Stimulated activated naive CD4-positive, alpha-beta T cell treated with Interleukin-2 at 50 U/mL for 16 hours (primary cell): ENCODE data around the gene MAP3K4.

ENCODE experiments used
- DNase-seq: peaks from one replicate; lab custom pipeline; 2025; lab: John Stamatoyannopoulos, UW

MAP3K4 gene

DNA sequence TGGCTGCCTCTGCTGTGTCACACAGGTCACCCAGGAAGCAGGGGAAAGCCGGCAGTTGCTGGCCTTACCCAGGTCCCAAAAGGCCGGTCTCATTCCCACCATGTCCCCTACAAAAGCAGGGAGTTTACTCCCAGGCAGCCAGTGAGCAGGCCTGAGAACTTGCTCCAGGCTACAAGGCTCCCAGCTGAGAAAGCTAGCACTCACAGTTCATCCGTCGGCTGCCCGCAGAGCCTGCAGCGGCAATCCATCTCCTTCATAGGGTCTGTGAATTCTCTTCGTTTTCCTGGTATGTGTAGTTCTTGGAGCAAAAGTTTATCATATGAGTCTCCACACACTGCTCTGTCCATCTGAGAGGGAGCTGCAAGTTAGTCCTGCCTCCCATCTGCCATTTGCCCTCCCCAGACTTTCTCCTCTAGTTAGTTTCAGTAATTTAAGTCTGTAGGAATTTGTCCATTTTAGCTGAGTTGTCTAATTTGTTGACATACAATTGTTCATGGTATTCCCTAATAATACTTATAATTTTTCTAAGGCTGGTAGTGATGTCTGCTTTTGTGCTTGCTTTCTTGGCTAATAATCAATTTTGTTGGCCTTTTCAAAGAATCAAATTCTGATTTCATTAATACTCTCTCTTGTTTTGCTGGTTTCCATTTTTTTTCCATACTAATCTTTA is 135.6 kb downstream of the MAP3K4 start:
- DNase-seq: no peak

GRCh38 chr6:161128230-161128629 is 136.7 kb downstream of the MAP3K4 start:
- no peak for DNase-seq

DNA sequence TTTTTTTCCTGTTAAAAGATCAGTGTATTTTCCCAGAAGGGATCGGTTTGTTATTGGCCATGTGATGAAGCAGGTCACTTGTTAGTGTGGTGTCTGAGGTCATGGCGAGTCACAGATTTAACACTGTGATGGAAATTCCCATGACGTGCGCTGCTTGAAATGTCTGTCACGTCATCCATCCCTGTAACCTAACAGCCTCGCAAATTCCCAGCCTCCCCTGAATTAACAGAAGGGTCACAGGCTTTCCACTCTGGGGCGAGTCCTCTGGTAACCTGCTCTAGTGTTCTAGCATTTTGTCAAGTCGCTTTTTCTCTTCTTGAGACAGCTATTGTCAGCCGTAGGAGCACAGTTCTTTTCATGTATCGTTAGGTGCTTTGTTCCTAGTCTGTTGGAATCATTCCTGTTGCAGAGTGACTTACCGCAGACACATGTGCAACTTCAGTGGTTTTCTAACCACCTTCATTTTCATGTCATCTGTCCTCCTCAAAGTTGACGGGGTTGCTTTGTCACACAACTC is 137.2 kb downstream of the MAP3K4 start:
- peak; percentile 23 for DNase-seq

- no peak for DNase-seq
Measured at GRCh38 chr6:161130541-161130940, 139.0 kb downstream of the MAP3K4 start.

- no peak for DNase-seq
Measured at GRCh38 chr6:161130967-161131766, 139.6 kb downstream of the MAP3K4 start.

- DNase-seq: no peak
Measured at GRCh38 chr6:161132384-161132783, 140.8 kb downstream of the MAP3K4 start.

- no peak for DNase-seq
Measured at GRCh38 chr6:161133963-161134362, 142.4 kb downstream of the MAP3K4 start.

DNA sequence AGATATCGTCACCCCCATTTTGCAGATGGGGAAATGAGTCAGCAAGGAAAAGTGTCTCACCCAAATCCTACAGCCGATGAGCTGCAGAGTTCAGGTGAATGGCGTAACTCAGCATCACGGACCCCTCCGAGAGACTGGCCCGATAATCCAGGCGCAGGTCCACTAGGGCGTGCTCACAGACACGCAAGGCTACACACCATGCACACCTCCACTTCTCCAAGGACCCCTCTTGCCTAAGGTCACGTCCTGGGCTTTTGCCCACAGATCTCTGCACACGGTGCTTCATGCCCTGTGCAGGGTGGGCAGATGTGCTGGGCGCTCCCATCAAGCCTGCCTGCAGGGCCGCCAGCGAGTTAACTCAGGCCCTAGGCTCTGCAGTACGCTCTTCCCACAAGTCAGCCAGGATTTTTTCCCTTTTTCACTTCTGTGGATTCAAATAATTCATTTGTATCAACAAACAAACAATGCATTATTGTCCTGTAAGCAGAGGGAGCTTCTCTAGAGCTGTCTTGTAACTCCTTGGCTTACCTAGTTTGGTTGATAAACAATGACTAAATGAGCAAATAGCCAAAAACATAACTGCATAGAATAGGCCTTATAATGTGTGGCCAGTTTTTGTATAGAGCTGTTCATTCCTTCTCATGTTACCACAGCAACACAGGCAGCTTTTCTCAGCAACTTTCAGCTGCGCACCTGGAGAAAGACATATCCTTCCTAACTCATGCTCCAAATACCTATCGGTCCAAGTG is 143.2 kb downstream of the MAP3K4 start:
- DNase-seq: no peak

GRCh38 chr6:161135695-161136591 is 144.4 kb downstream of the MAP3K4 start:
- DNase-seq: no peak

GRCh38 chr6:161136655-161137054 is 145.1 kb downstream of the MAP3K4 start:
- DNase-seq: no peak

DNA sequence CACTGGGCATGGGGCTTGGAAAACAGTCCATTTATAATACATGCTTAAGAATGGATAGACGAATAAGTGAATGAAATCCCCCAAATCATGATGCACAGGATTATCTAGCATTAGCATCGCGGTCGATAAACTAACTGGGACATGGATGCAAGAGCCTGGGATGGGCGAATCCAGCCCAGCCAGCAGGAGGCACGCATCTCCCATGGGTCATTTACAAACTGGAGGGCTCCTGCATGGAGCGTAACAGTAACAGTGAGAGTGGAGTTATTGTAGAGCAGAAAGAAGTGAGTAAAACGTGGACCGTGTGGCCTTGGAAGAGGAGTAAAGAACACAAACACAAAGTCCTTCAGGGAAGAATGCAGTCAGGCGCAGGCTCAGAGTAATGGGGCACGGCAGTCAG is 145.8 kb downstream of the MAP3K4 start:
- no peak for DNase-seq

DNA sequence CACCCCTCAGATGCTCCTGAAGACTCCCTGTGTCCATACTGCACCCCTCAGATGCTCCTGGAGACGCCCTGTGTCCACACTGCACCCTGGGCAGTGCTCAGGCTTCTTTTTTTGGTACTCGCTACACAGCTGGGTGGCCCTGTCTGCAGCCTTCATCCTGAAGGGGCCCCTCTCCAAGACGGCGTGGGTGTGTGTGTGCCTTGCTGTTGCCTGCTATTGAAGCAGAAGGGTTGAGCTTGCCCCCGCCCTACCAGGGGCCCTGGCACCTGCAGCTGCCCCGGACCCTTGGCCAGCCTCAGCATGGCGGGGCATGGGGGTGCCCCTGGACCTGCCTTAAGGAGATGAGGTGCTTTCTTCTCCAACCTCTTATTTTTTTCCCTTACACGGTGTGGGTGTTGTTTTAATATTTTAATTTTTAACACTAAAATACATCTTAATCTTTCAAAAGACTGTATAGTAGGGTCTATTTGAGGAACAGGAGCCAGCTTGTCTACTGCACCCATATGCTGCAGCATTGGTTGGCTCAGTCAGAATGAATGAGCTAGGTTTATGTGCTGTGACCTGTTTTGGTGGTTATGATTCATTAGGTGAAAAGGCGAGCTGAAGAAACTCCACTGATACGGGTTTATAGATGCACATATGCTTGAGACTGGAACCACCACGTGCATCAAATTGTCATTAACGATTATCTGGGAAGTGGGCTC is 146.4 kb downstream of the MAP3K4 start:
- no peak for DNase-seq

DNA sequence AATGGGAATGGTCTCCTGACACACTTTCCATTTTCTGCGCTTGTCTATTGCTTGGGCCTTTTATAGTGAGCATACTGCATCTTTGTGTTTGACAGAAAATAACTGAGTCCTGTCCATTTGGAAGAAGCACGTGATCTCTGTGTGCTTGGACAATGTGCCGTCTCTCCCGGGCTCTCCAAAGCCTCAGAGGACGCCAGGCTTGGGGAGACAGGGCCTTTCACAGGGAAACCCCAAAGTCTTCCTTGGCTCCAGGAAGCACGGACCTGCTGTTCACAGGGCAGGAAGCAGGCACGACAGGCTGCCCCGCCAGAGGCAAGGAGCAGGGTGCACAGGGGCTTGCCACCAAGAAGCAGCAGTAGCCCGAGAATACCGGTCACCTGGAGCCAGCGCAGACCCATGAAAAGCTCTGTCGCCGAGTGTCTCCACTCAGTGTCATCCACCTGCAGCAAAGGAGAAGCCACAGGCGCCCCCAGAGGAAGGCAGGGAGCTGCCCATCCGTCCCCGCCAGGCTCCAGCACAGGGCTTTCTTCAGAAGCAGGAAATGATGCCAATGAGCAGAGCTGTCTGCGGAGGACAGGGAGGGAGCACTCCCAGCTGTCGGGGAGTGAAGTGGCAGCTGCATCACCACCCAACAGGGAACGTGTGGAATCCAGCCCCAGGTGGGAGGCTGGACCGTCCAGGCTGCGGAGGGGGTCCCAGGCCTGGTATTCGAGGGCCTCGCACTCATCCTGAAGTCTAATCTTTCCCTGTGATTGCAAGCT is 147.2 kb downstream of the MAP3K4 start:
- no peak for DNase-seq

DNA sequence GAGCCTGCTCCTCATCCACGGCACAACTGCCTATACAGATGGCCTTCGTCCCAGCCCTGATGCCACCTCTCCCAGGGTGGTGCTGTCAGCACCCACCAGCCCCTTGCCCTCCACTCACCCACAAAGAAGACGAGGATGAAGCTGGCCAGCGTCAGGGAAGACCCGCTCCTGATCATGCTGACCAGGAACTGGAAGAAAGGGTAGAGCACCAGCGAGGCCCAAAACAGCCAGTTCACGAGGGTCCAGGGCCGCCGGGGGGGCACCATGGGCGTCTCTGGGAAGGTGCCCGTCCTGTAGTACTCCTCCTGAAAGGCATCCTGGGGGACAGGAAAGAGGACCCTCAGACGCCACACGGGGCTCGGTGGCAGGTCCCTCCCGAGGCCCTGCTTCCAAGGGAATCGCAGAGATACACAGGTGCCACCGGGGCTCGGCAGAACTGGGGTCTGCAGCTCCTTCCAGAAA is 147.8 kb downstream of the MAP3K4 start:
- no peak for DNase-seq

- DNase-seq: no peak
Measured at GRCh38 chr6:161139766-161140553, 148.4 kb downstream of the MAP3K4 start.

DNA sequence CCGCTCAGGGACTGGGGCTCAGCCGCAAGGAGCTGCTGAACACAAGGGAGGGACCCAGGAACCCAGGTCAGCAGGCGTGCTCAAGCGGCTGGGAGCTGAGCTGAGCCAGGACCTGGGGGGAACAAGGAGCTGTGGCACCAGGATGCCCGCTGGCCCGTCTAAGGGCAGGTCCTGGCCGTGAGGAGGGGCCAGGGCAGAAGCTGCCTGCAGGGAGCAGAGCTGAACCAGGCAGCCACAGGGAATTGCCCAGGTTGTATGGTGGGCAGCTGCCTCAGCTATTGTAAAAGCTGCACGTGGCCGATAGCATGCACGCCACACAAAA is 148.9 kb downstream of the MAP3K4 start:
- DNase-seq: no peak

DNA sequence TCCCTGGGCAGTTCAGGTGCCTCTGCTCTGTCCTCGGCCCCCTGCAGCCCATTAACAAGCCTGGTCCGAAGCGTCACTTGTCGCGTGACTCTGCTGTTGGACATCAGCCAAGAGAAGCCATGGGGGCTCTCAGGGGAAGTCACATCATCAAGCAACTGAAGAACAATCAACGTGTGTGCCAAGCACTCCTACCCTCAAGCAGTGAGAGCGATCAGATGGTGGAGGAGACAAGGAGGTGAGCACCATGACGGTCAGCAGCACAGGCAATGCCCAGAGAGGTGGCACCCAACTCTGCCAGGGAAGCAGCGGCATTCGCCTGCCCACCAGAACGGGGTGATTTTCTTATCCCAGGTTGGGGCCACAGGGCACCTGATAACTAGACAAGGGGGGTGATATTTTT is 149.6 kb downstream of the MAP3K4 start:
- no peak for DNase-seq

DNA sequence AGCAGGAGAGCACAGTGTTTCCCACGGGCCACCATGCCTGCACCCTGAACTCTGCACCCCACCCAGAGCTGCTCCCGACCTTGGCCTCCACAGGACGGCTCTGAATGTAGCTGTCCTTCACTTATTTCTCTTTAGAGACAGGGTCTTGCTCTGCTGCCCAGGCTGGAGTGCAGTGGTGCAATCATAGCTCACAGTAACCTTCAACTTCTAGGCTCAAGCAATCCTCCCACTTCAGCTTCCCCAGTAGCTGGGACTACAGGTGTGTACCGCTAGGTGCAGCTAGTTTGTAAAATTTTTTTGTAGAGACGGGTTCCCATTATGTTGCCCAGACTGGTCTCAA is 151.4 kb downstream of the MAP3K4 start:
- DNase-seq: no peak

DNA sequence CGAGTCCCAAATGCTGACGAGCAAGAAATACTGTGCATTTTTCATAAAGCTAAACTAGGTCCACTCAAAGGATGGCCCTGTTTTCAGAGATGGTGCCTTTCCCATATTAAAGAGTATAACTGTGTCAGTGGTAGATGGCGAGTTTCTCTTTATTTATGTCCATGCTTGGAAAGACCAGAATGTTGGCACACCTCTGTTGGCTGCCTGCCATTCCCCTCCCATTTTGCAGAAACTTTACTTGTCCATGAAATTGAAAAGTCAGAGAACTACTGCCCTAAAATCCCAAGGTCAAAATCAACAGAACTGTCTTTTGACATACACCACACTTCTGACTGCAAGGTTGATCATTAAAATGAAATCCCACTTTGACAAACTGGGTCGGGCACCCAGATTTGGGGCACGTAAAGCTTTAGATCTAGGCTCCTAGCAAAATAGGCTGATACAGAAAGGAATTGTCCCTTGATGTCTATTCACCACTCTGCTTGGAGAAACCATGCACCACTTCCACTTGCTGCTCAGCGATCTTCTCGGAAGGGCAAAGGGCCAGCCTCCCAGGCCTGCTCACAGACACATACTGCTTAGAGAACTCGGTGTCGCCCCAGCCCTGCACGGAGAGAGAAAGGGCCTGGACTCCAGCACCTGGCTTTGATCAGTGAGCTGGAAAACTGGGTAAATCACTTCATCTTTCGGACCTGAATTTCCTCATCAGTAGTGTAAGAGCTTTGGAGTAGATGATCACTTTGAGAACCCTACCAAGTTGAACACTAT is 152.3 kb downstream of the MAP3K4 start:
- no peak for DNase-seq
